Body of pancreas (tissue), 4 donors: ENCODE data around the gene TMEM256. TPM values are rescaled to one million over a fixed set of nuclear protein-coding genes. Genes with fewer than 3 reads are reported as not detected.
A peak's percentile ranks its signal among the peaks of the same experiment; 100 is the strongest.

Experiments used
- ATAC-seq: fragments of 150-250 bp; one replicate; pipeline ENCODE4 v1.9.1; 2016
- DNase-seq, 4 donors: peaks; one replicate each; pipeline ENCODE4 v3.0.0-alpha.2; 2019
- H3K27ac ChIP-seq, 4 donors: fragments of 200-600 bp; sonication (generic); 1 replicate in 3 of 4; 2 replicates in 1 of 4; pipeline versions ENCODE4 v1.5.1 to v1.6.1; 2016 to 2019; ENCODE audit warnings: mild to moderate bottlenecking in 1 of 4, mixed read lengths in 1 of 4, moderate library complexity in 1 of 4
- H3K27me3 ChIP-seq, 2 donors: fragments of 200-600 bp; sonication (generic); one replicate each; pipeline ENCODE4 v1.6.0; 2016; ENCODE audit warnings: mild to moderate bottlenecking in 1 of 2
- H3K36me3 ChIP-seq, 2 donors: fragments of 200-600 bp; sonication (generic); replicated peaks in 1 of 2; 2 replicates each; pipeline ENCODE4 v1.5.1; 2016; ENCODE audit warnings: low read depth in 2 of 2; ENCODE audit not compliant: insufficient read depth in 1 of 2
- H3K4me1 ChIP-seq: fragments of 200-600 bp; sonication (generic); one replicate; pipeline ENCODE4 v1.6.0; 2016
- H3K4me3 ChIP-seq, 2 donors: fragments of 200-600 bp; sonication (generic); 1 replicate in 1 of 2; 2 replicates in 1 of 2; pipeline ENCODE4 v1.5.1; 2016 to 2019
- H3K9me3 ChIP-seq, 3 donors: fragments of 200-600 bp; sonication (generic); 1 replicate in 2 of 3; 2 replicates in 1 of 3; pipeline ENCODE4 v1.5.1; 2016
- CTCF ChIP-seq, 7 experiments: fragments of 450-650 bp in 4 of 7; fragments of 200-600 bp in 3 of 7; sonication (generic) in 3 of 7; IDR thresholded peaks; one replicate each; pipeline ENCODE4 v1.5.1; 2016 to 2019; ENCODE audit warnings: antibody characterized with exemption in 7 of 7
- POLR2A ChIP-seq, 3 donors: fragments of 450-650 bp; IDR thresholded peaks; one replicate each; pipeline ENCODE4 v1.6.1; 2016; ENCODE audit warnings: antibody characterized with exemption in 3 of 3, mild to moderate bottlenecking in 2 of 3
- WGBS, 2 donors: methylation state at CpG; one replicate each; pipeline ENCODE4 v1.1.5; 2017; 5-methylcytosine and 5-hydroxymethylcytosine counted together
- intact Hi-C: fragments of 100-400 bp; cut with DNase I; formaldehyde crosslinking; loops from one replicate; pipeline ENCODE4 v1.15.1; 2023
- total RNA-seq, 2 donors: library from RNA; depleted of rRNA; stranded (reverse); fragments of >200 nt; gene quantifications; one replicate each; pipeline ENCODE4 v1.1.0, GENCODE V29; 2016

TMEM256 gene
- total RNA-seq, 2 donors from 2014 or later = 14.5 to 21.8 TPM

- no peak overlapping the region for H3K4me3 ChIP-seq
- no peaks in the 10 kb centered on the region for H3K9me3 ChIP-seq
- no peaks in the 10 kb centered on the region for H3K36me3 ChIP-seq
- ATAC-seq (no peak), DNase-seq (no peak)
- H3K27me3 ChIP-seq = no peaks in the 10 kb centered on the region
- no peak overlapping the region for H3K27ac ChIP-seq
- 92 to 98% methylated on average over 8 to 10 of the region's 11 CpGs for WGBS, 2 donors
- intact Hi-C loops = no loop called here
- TF ChIP-seq POLR2A (IDR thresholded peaks at IDR 0.05) = no peak
- TF ChIP-seq CTCF (IDR thresholded peaks at IDR 0.05) = no peak
- H3K4me1 ChIP-seq = peaks cover 24% of the 10 kb centered on the region
Measured at GRCh38 chr17:7383371-7383741, 20.5 kb downstream of the TMEM256 start.

GRCh38 chr17:7382901-7383300 is 21.0 kb downstream of the TMEM256 start:
- no peaks in the 10 kb centered on the region for H3K9me3 ChIP-seq
- H3K27ac ChIP-seq = no peak overlapping the region
- no peaks in the 10 kb centered on the region for H3K36me3 ChIP-seq
- intact Hi-C loops = no loop called here
- no peak for ATAC-seq
- WGBS, 2 donors = 94 to 97% methylated on average over 8 to 10 of the region's 10 CpGs
- TF ChIP-seq POLR2A (IDR thresholded peaks at IDR 0.05) = no peak
- TF ChIP-seq CTCF (IDR thresholded peaks at IDR 0.05) = no peak
- H3K27me3 ChIP-seq = no peaks in the 10 kb centered on the region
- H3K4me3 ChIP-seq = no peak overlapping the region
- no peak for DNase-seq
- peaks cover 24% of the 10 kb centered on the region for H3K4me1 ChIP-seq

GRCh38 chr17:7380855-7381683 is 22.8 kb downstream of the TMEM256 start, which contains the start of gene TNK1:
Gene TNK1 (plus strand): TSS chr17:7381089. CDS start chr17:7382927, 1,838 bp downstream.
- H3K9me3 ChIP-seq = no peaks in the 10 kb centered on the region
- peak within 1 kb of the TSS; percentile 46 to 87 for H3K4me3 ChIP-seq
- peak; percentile 88 for ATAC-seq
- H3K27me3 ChIP-seq = no peaks in the 10 kb centered on the region
- peaks cover 24% of the 10 kb centered on the region for H3K4me1 ChIP-seq
- peak within 1 kb of the TSS; percentile 65 to 85 (median 82) for H3K27ac ChIP-seq
- TF ChIP-seq CTCF (IDR thresholded peaks at IDR 0.05) (peak in 2 of 7 experiments; percentile 5 to 16), POLR2A (IDR thresholded peaks at IDR 0.05) (peak; percentile 67 to 86 (median 83))
- 2% methylated on average over 33 to 52 of the region's 52 CpGs for WGBS, 2 donors
- intact Hi-C loops = no loop called here
- no peaks in the 10 kb centered on the region for H3K36me3 ChIP-seq
- peak; percentile 72 to 87 (median 82) for DNase-seq

GRCh38 chr17:7380321-7380720 is 23.6 kb downstream of the TMEM256 start:
- intact Hi-C loops = no loop called here
- Histone ChIP-seq H3K4me3 (peak overlapping the region; percentile 46 to 87), H3K9me3 (no peaks in the 10 kb centered on the region), H3K36me3 (no peaks in the 10 kb centered on the region), H3K4me1 (peaks cover 24% of the 10 kb centered on the region), H3K27ac (peak overlapping the region; percentile 65 to 85 (median 82)), H3K27me3 (no peaks in the 10 kb centered on the region)
- TF ChIP-seq CTCF (IDR thresholded peaks at IDR 0.05) = peak in 1 of 7 experiments; percentile 29
- TF ChIP-seq POLR2A (IDR thresholded peaks at IDR 0.05) = no peak
- 10 to 21% methylated on average over 5 to 7 of the region's 7 CpGs for WGBS, 2 donors
- peak; percentile 67 for ATAC-seq
- DNase-seq = peak; percentile 72 to 91 (median 78)
